OCI-LY7 (cell line): ENCODE results near the gene GCFC2. TPM values are rescaled to one million over a fixed set of nuclear protein-coding genes. Genes with fewer than 3 reads are reported as not detected.

Experiments
- BruUV-seq: library from RNA; stranded (reverse); fragments of 400-500 nt; replicated peaks from 2 replicates; lab custom pipeline; 2021; lab: Mats Ljungman, UMichigan
- CTCF ChIA-PET: fragments of 300-600 bp; sonication (Branson Sonifier 250); formaldehyde crosslinking; loops from one replicate; lab custom pipeline; 2022; ENCODE audit warnings: antibody characterized with exemption; ENCODE audit not compliant: unreplicated experiment; lab: Charles Lee
- POLR2A ChIA-PET: fragments of 300-600 bp; sonication (Branson Sonifier 250); formaldehyde crosslinking; loops from one replicate; lab custom pipeline; 2022; ENCODE audit warnings: antibody characterized with exemption; lab: Charles Lee
- DNase-seq: peaks from one replicate; pipeline ENCODE4 v3.0.0-alpha.2; 2015; ENCODE audit warnings: low spot score
- H2AFZ ChIP-seq: fragments of 200-600 bp; sonication (generic), shearing (Covaris generic); 2 replicates; pipeline ENCODE4 v1.6.1; 2014; ENCODE audit warnings: mild to moderate bottlenecking, antibody characterized with exemption, low read length, moderate library complexity
- H3K27ac ChIP-seq: fragments of 200-600 bp; sonication (generic); 2 replicates; pipeline ENCODE4 v1.5.1; 2014; ENCODE audit warnings: mixed run types, low read depth, mild to moderate bottlenecking, moderate library complexity, low read length, inconsistent platforms; ENCODE audit not compliant: poor library complexity, severe bottlenecking
- H3K36me3 ChIP-seq: fragments of 200-600 bp; sonication (generic); 2 replicates; pipeline ENCODE4 v1.6.1; 2014; ENCODE audit warnings: mild to moderate bottlenecking, antibody characterized with exemption, low read length, moderate library complexity, mixed read lengths; ENCODE audit not compliant: insufficient read depth
- H3K4me1 ChIP-seq: fragments of 200-600 bp; sonication (generic); 2 replicates; pipeline ENCODE4 v1.5.1; 2014; ENCODE audit warnings: mild to moderate bottlenecking, low read length; ENCODE audit not compliant: insufficient read depth, poor library complexity, severe bottlenecking
- H3K4me2 ChIP-seq: fragments of 200-600 bp; sonication (generic); 2 replicates; pipeline ENCODE4 v1.6.1; 2014; ENCODE audit warnings: mild to moderate bottlenecking, low read length
- H3K4me3 ChIP-seq: fragments of 200-600 bp; sonication (generic); 2 replicates; pipeline ENCODE4 v1.5.1; 2014; ENCODE audit warnings: mild to moderate bottlenecking, low read depth, low read length; ENCODE audit not compliant: poor library complexity, severe bottlenecking
- H3K79me2 ChIP-seq: fragments of 200-600 bp; sonication (generic); 2 replicates; pipeline ENCODE4 v1.6.1; 2016; ENCODE audit warnings: low read depth, mild to moderate bottlenecking, low read length, moderate library complexity, mixed read lengths; ENCODE audit not compliant: insufficient read depth
- H3K9me2 ChIP-seq: fragments of 200-600 bp; sonication (generic); 2 replicates; pipeline ENCODE4 v1.6.1; 2016; ENCODE audit warnings: mild to moderate bottlenecking, low read length, mixed read lengths; ENCODE audit not compliant: insufficient read depth
- H3K9me3 ChIP-seq: fragments of 200-600 bp; sonication (generic); 2 replicates; pipeline ENCODE4 v1.6.1; 2014; ENCODE audit warnings: mild to moderate bottlenecking, mixed run types, low read length, mixed read lengths
- H4K20me1 ChIP-seq: fragments of 200-600 bp; sonication (generic); 2 replicates; pipeline ENCODE4 v1.6.1; 2014; ENCODE audit warnings: mild to moderate bottlenecking, antibody characterized with exemption, low read length, moderate library complexity, mixed read lengths; ENCODE audit not compliant: insufficient read depth
- EZH2phosphoT487 ChIP-seq: fragments of 200-600 bp; sonication (generic); IDR thresholded peaks from 2 replicates; pipeline ENCODE4 v1.6.1; 2018; ENCODE audit warnings: low read depth, borderline replicate concordance, mild to moderate bottlenecking, mixed run types, antibody characterized with exemption, low read length, moderate library complexity, mixed read lengths
- intact Hi-C: fragments of 100-400 bp; cut with micrococcal nuclease; formaldehyde crosslinking; loops from one replicate; pipeline ENCODE4 v1.10.0; 2022; ENCODE audit not compliant: unreplicated experiment
- small RNA-seq: library from RNA; depleted of rRNA; stranded (forward); fragments of <200 nt; gene quantifications from one replicate; pipeline ENCODE3, GENCODE V24; 2014
- total RNA-seq, 2 experiments: library from RNA; depleted of rRNA in 1 of 2; stranded (reverse); fragments of >200 nt in 1 of 2; shearing (Covaris generic) in 1 of 2; gene quantifications; 2 replicates each; pipeline ENCODE4 v1.2.3, GENCODE V29; 2014 to 2022
- TF ChIP-seq, protein P1 (sequence below): fragments of 200-600 bp; sonication (generic); conservative IDR thresholded peaks from 2 replicates; pipeline ENCODE4 v1.5.1; 2014; ENCODE audit warnings: mild to moderate bottlenecking, antibody characterized with exemption, low read length, moderate library complexity, mixed read lengths

Gene GCFC2
- total RNA-seq, 2 experiments from 2014 or later, result 19.3 to 21.8 TPM

- POLR2A ChIA-PET, result no interaction called here
- no peak for DNase-seq
- no peak overlapping the region for H2AFZ ChIP-seq
- H4K20me1 ChIP-seq, result no peaks in the 10 kb centered on the region
- H3K9me3 ChIP-seq, result no peaks in the 10 kb centered on the region
- no peak overlapping the region for H3K4me2 ChIP-seq
- no peaks in the 10 kb centered on the region for H3K4me1 ChIP-seq
- CTCF ChIA-PET, result no interaction called here
- H3K27ac ChIP-seq, result no peak overlapping the region
- H3K4me3 ChIP-seq, result no peak overlapping the region
- H3K36me3 ChIP-seq, result no peaks in the 10 kb centered on the region
- TF ChIP-seq, protein P1, sequence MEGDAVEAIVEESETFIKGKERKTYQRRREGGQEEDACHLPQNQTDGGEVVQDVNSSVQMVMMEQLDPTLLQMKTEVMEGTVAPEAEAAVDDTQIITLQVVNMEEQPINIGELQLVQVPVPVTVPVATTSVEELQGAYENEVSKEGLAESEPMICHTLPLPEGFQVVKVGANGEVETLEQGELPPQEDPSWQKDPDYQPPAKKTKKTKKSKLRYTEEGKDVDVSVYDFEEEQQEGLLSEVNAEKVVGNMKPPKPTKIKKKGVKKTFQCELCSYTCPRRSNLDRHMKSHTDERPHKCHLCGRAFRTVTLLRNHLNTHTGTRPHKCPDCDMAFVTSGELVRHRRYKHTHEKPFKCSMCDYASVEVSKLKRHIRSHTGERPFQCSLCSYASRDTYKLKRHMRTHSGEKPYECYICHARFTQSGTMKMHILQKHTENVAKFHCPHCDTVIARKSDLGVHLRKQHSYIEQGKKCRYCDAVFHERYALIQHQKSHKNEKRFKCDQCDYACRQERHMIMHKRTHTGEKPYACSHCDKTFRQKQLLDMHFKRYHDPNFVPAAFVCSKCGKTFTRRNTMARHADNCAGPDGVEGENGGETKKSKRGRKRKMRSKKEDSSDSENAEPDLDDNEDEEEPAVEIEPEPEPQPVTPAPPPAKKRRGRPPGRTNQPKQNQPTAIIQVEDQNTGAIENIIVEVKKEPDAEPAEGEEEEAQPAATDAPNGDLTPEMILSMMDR, result no peak
- no peak for TF ChIP-seq EZH2phosphoT487
- intact Hi-C loops, result no loop called here
- no TSS peak for BruUV-seq
- no peaks in the 10 kb centered on the region for H3K9me2 ChIP-seq
- no peaks in the 10 kb centered on the region for H3K79me2 ChIP-seq
Measured at GRCh38 chr2:75612862-75613243, 97.9 kb downstream of the GCFC2 start.

Small RNA genes lying within 50 kb of the gene (small RNA-seq; reads per million reads assigned to genes)
- gene RF00012, result not detected

Other genes starting within 250 kb of the GCFC2 start
- not detected in 2 replicates for gene EVA1A, start 150.0 kb downstream of the GCFC2 start, total RNA-seq (2014; rRNA removed; shearing (Covaris generic))
- not detected in 2 replicates for gene EVA1A, start 150.0 kb downstream of the GCFC2 start, total RNA-seq (2022)
- gene MRPL19, start 64.1 kb downstream of the GCFC2 start, total RNA-seq (2014; rRNA removed; shearing (Covaris generic)), result 41.6 and 42.6 TPM in 2 replicates
- 42.8 and 52.7 TPM in 2 replicates for gene MRPL19, start 64.1 kb downstream of the GCFC2 start, total RNA-seq (2022)